PC-9 (cell line): ENCODE results near the gene AGAP1. TPM values are rescaled to one million over a fixed set of nuclear protein-coding genes. Genes with fewer than 3 reads are reported as not detected.
"Not testable (repeated sequence)": the region's sequence is repeated elsewhere in the genome, so short reads cannot be mapped to it uniquely, and the experiment has no call there.

ENCODE experiments used
- BruUV-seq: library from RNA; stranded (reverse); fragments of 400-500 nt; replicated peaks from 2 replicates; lab custom pipeline; 2021; lab: Mats Ljungman, UMichigan
- CTCF ChIA-PET: fragments of 300-600 bp; sonication (Branson Sonifier 250); formaldehyde crosslinking; loops from one replicate; lab custom pipeline; 2022; ENCODE audit warnings: antibody characterized with exemption; lab: Charles Lee
- POLR2A ChIA-PET: fragments of 300-600 bp; sonication (Branson Sonifier 250); formaldehyde crosslinking; loops from one replicate; lab custom pipeline; 2022; ENCODE audit warnings: antibody characterized with exemption; ENCODE audit not compliant: unreplicated experiment; lab: Charles Lee
- DNase-seq, 2 experiments: peaks; one replicate each; pipeline versions ENCODE4 v3.0.0 to v3.0.0-alpha.2; 2015 to 2022; ENCODE audit warnings: mixed read lengths in 1 of 2
- H2AFZ ChIP-seq: fragments of 200-600 bp; sonication (generic); 2 replicates; pipeline ENCODE4 v1.8.1; 2017; ENCODE audit warnings: antibody characterized with exemption
- H3F3A ChIP-seq: fragments of 200-600 bp; sonication (generic); 2 replicates; pipeline ENCODE4 v1.8.1; 2017; ENCODE audit warnings: antibody characterized with exemption, mild to moderate bottlenecking, low read depth; ENCODE audit not compliant: insufficient read depth
- H3K27ac ChIP-seq: fragments of 200-600 bp; sonication (generic); 2 replicates; pipeline ENCODE4 v1.6.1; 2016; ENCODE audit warnings: mixed run types
- H3K27me3 ChIP-seq: fragments of 200-600 bp; sonication (generic); 2 replicates; pipeline ENCODE4 v1.6.1; 2016; ENCODE audit warnings: low read depth, mixed run types; ENCODE audit not compliant: insufficient read depth
- H3K36me3 ChIP-seq: fragments of 200-600 bp; sonication (generic); 2 replicates; pipeline ENCODE4 v1.6.1; 2016; ENCODE audit warnings: low read depth, mixed run types
- H3K4me1 ChIP-seq: fragments of 200-600 bp; sonication (generic); replicated peaks from 2 replicates; pipeline ENCODE4 v1.6.1; 2016; ENCODE audit warnings: mixed run types; ENCODE audit not compliant: insufficient read depth
- H3K4me2 ChIP-seq: fragments of 200-600 bp; sonication (generic); 2 replicates; pipeline ENCODE4 v1.6.1; 2017; ENCODE audit warnings: mixed run types
- H3K4me3 ChIP-seq: fragments of 200-600 bp; sonication (generic); 2 replicates; pipeline ENCODE4 v1.6.1; 2016; ENCODE audit warnings: mixed run types
- H3K79me2 ChIP-seq: fragments of 200-600 bp; sonication (generic); 2 replicates; pipeline ENCODE4 v1.6.1; 2017; ENCODE audit warnings: low read depth, mixed run types
- H3K9me2 ChIP-seq: fragments of 200-600 bp; sonication (generic); 2 replicates; pipeline ENCODE4 v1.8.1; 2017; ENCODE audit warnings: mild to moderate bottlenecking; ENCODE audit not compliant: insufficient read depth
- H3K9me3 ChIP-seq: fragments of 200-600 bp; sonication (generic); 2 replicates; pipeline ENCODE4 v1.8.1; 2016; ENCODE audit warnings: low read depth; ENCODE audit not compliant: insufficient read depth
- H4K20me1 ChIP-seq: fragments of 200-600 bp; sonication (generic); 2 replicates; pipeline ENCODE4 v1.8.1; 2017; ENCODE audit not compliant: insufficient read depth
- CTCF ChIP-seq: fragments of 200-600 bp; sonication (generic); conservative IDR thresholded peaks from 2 replicates; pipeline ENCODE4 v1.6.1; 2017; ENCODE audit warnings: mixed run types, antibody characterized with exemption, mild to moderate bottlenecking, moderate library complexity
- EZH2 ChIP-seq: fragments of 200-600 bp; sonication (generic); IDR thresholded peaks from 2 replicates; pipeline ENCODE4 v1.8.0; 2017; ENCODE audit warnings: antibody characterized with exemption, low read depth
- intact Hi-C: fragments of 100-400 bp; cut with micrococcal nuclease; formaldehyde crosslinking; loops from one replicate; pipeline ENCODE4 v1.10.0; 2022; ENCODE audit not compliant: unreplicated experiment
- total RNA-seq: library from RNA; stranded (reverse); gene quantifications from 2 replicates; pipeline ENCODE4 v1.2.3, GENCODE V29; 2021

AGAP1 gene
- total RNA-seq, 1 experiment from 2014 or later = 91.4 TPM

GRCh38 chr2:236061899-236062298, 568.1 kb downstream of the AGAP1 start:
- peaks cover 10% of the 10 kb centered on the region for H3K36me3 ChIP-seq
- no peak for TF ChIP-seq EZH2
- no peak for TF ChIP-seq CTCF
- no peak overlapping the region for H3K4me3 ChIP-seq
- no peak for DNase-seq
- CTCF ChIA-PET = no interaction called here
- intact Hi-C loops = no loop called here
- H2AFZ ChIP-seq = no peak overlapping the region
- H3K27ac ChIP-seq = no peak overlapping the region
- H3K9me3 ChIP-seq = no peaks in the 10 kb centered on the region
- peaks cover 4% of the 10 kb centered on the region; the same call in 1 of the 2 replicates for H4K20me1 ChIP-seq
- H3K4me2 ChIP-seq = no peak overlapping the region
- H3K27me3 ChIP-seq = no peaks in the 10 kb centered on the region
- H3F3A ChIP-seq = no peaks in the 10 kb centered on the region
- H3K9me2 ChIP-seq = no peaks in the 10 kb centered on the region
- H3K79me2 ChIP-seq = no peaks in the 10 kb centered on the region
- BruUV-seq = no TSS peak
- POLR2A ChIA-PET = no interaction called here
- H3K4me1 ChIP-seq = no peaks in the 10 kb centered on the region

GRCh38 chr2:236062806-236063205, 569.0 kb downstream of the AGAP1 start:
- BruUV-seq, CTCF ChIA-PET: not testable (repeated sequence)

GRCh38 chr2:236063994-236064393, 570.2 kb downstream of the AGAP1 start:
- no peak overlapping the region for H3K4me3 ChIP-seq
- H3F3A ChIP-seq = no peaks in the 10 kb centered on the region
- H3K27ac ChIP-seq = no peak overlapping the region
- H3K4me2 ChIP-seq = no peak overlapping the region
- 0 out of 2 replicates have a peak, but pooled peaks cover 6% of the 10 kb centered on the region for H3K36me3 ChIP-seq
- intact Hi-C loops = no loop called here
- H3K9me2 ChIP-seq = no peaks in the 10 kb centered on the region
- no peaks in the 10 kb centered on the region for H3K9me3 ChIP-seq
- no peak overlapping the region for H2AFZ ChIP-seq
- ChIA-PET POLR2A (no interaction called here), CTCF (no interaction called here)
- peaks cover 8% of the 10 kb centered on the region; the same call in 1 of the 2 replicates for H4K20me1 ChIP-seq
- no peaks in the 10 kb centered on the region for H3K79me2 ChIP-seq
- H3K27me3 ChIP-seq = no peaks in the 10 kb centered on the region
- TF ChIP-seq EZH2 (no peak), CTCF (no peak)
- H3K4me1 ChIP-seq = no peaks in the 10 kb centered on the region
- DNase-seq = no peak
- no TSS peak for BruUV-seq

More at GRCh38 chr2:236062806-236063205, 569.0 kb downstream of the AGAP1 start:
- H2AFZ ChIP-seq, H3K79me2 ChIP-seq, DNase-seq, H3K9me3 ChIP-seq, H3K4me1 ChIP-seq, POLR2A ChIA-PET, intact Hi-C loops, H3K4me3 ChIP-seq, H3K27me3 ChIP-seq, H3F3A ChIP-seq, H3K9me2 ChIP-seq, H4K20me1 ChIP-seq, H3K4me2 ChIP-seq, H3K27ac ChIP-seq: not testable (repeated sequence)
- H3K36me3 ChIP-seq = peaks cover 10% of the 10 kb centered on the region
